GM15510 (cell line): ENCODE results near the gene KLHDC8A.

Source experiments
- POLR2A ChIP-seq: IDR thresholded peaks from 3 replicates; pipeline ENCODE4 v1.6.1; 2011; ENCODE audit warnings: borderline replicate concordance; ENCODE audit not compliant: insufficient read length; ENCODE audit errors: extremely low read depth

KLHDC8A gene

DNA sequence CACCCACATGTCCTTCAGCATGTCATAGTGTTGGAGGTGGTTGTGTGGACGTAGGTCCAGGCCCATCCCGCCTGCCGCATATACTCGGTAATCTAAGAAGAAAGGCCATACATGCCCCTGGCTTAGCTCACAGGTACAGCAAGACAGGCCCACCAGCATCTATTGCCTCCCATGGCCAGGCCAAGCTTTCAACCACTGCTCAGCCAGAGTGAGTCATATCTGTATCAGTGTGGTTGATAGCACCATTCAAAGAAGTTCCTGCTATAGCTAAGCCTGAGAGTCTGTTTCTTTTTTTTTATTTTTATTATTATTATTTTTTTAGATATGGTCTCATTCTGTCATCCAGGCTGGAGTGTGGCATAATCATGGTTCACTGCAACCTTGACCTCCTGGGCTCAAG, 17.0 kb downstream of the KLHDC8A start:
- TF ChIP-seq POLR2A = no peak

GRCh38 chr1:205339197-205339702, 17.5 kb downstream of the KLHDC8A start:
- TF ChIP-seq POLR2A = no peak

- TF ChIP-seq POLR2A = no peak
These were observed 18.7 kb downstream of the KLHDC8A start for GRCh38 chr1:205338011-205338410.

DNA sequence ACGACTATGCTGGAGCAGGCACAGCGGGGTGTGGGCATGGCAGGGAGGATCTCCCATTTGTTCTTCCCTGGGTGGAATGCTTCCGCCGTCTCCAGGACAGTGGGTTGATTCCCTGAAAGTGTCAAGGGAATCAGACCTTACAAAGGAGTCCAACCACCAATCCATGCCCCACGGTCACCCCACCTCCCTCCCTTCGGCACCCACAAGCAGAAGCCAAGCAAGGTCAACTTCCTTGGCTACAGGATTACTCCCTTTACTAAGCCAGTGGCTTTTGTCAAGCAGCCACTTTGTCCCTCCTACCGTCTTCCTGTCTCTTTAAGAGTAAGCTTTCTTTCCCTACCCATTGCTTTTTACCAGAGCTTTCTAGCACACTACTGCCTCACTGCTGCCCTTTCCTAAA, 19.2 kb downstream of the KLHDC8A start:
- no peak for TF ChIP-seq POLR2A

DNA sequence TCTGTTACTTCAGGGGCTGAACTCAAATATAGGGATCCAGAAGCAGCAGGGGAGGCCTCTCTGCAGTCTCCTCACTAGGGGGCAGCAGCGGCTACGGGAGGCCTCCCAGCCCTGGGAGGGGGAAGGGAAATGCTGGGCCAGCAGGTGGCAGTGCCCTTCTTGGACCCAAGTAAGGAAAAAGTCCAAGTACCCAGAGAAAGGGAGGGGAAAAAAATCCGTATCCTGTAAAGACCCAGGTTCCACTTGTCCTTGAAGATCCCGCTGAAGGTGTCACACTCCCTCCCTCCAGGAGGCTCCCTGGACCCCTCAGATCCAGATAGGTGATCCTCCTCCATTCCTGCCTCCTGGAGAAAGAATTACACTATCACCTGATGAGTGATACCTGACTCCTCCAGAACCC, 21.0 kb downstream of the KLHDC8A start:
- no peak for TF ChIP-seq POLR2A

DNA sequence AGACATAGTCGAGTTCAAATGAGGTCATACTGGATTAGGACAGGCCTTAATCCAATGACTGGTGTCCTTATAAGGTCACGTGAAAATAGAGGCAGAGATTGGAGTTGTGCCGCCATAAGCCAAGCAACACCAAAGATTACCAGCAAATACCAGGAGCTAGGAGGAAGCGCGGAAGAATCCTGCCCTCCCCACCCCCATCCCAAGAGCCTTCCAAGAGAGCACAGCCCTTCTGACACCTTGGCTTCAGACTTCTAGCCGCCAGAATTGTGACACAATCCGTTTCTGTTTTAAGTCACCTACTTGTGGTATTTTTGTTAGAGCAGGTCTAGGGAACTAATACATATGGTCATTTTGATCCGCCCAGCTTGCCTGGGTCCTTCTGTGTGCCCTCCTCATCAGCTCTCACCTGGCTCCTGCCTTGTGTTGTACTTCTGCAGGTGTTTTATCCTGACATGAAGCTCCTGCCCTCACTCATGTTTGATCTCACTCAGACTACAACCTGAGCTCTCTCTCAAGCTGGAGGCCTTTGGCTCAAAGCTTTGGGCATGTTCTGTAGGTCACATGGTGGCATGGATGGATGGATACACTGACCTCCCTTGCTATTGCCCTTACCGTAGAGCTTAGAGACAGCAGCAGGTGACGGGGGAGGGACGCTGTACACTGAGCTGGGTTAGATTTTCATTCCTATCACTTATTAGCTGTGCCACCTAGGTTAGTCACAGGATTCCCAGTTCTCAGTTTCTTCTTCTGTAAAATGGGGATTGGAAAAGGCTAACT, 24.5 kb downstream of the KLHDC8A start:
- TF ChIP-seq POLR2A = no peak

DNA sequence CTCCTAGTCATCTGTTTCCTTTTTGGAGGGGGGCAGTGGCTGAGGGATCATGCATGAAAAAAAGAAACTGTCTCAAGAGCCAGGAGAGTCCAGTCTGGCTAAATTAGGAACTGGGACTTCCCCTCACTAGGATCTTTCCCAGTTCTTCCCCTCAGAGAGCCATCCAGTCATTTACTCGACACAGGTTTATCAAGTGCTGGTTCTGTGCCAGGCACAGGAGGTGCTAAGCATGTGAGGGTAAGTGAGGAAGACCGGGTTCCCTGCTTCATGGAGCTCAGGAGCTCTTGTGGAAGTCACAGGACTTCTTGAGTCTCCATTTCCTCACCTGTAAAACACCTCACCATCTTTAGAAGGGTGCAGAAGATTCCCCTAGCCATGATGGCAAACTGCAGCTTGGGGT, 26.6 kb downstream of the KLHDC8A start:
- no peak for TF ChIP-seq POLR2A

GRCh38 chr1:205329719-205330118, 27.0 kb downstream of the KLHDC8A start:
- no peak for TF ChIP-seq POLR2A

DNA sequence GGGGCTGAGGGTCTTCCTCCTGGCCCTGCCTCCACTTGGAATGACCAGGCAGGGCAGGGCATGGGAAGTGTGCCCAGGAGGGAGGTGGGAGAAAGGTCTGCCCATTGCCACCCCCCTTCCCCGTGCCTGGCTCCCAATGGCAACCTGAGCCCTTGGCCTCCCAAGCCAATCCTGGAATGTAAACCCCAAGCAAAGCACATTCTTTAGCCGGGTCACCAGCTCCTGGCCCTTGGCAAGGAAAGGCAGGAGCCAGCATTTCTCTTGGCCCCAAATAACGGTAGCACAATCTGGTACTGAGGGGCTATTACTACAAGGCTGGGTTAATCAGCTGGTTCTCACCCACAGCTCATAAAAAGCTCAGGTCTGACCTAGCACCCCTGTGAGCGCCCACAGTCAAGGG, 28.2 kb downstream of the KLHDC8A start:
- no peak for TF ChIP-seq POLR2A

GRCh38 chr1:205326812-205327466, 29.8 kb downstream of the KLHDC8A start:
- no peak for TF ChIP-seq POLR2A

- no peak for TF ChIP-seq POLR2A
These were observed 31.3 kb downstream of the KLHDC8A start for GRCh38 chr1:205325334-205325884.

- no peak for TF ChIP-seq POLR2A
These were observed 31.9 kb downstream of the KLHDC8A start for GRCh38 chr1:205324781-205325180.

DNA sequence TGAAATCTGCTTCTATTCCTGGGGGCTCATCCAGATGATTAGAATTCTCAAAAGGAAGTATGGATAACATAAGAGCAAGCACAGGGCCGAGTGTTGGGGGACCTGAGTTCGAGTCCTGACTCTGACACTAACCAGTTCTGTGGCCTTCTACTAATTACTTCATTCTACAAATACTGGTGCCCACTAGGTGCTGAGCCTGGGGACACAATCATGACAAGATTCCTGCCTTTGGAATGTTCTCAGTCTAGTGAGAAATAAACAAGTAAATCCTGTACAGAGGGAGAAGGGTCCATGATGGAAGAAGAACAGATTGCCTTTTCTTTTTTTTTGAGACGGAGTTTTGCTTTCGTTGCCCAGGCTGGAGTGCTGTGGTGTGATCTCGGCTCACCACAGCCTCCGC, 32.9 kb downstream of the KLHDC8A start:
- no peak for TF ChIP-seq POLR2A

GRCh38 chr1:205321959-205322283, 34.8 kb downstream of the KLHDC8A start:
- no peak for TF ChIP-seq POLR2A

DNA sequence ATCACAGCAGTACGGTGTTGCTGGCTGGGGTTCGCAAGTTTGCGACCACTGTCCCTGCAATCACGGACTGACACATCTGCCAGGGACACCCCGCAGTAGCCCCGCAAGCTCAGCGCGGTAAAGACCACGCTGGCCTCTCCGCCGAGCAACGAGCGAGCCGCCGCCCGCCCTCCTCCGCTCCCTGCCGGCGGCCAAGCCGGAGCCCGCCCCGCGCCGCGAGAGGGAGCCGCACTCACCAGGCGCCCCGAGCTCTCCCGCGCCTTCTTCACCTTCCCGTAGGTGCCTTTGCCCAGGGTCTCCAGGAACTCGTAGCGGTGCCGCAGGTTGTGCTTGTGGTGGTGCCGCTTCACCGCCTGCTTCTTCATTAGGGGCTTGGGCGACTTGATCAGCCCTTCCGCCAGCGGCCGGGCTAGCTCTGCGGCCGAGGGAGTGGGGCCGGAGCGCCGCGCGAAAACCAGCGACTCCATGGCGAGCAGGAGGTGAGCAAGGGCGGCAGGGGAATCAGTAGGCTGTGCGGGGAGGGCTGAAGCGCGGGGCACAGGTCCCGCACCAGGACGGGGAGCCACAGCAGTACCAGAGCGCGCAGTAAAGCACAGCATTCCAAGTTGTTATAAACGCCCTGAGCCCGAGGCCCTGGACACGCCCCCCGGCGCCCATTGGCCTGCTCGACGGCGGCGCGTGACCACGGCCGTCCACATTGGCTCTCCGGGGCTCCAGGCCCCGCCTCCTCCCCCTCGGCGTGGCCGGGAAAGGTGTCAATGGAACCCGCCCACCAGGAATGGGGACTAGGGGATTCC, 35.4 kb downstream of the KLHDC8A start, which contains the start of gene NUAK2:
TSS of gene NUAK2 (minus strand) at position 584 of the 797 bp plus-strand sequence. CDS start at position 467, 117 bp downstream.
- TF ChIP-seq POLR2A = no peak
